OCI-LY3 (cell line): ENCODE measurements around the gene CDIP1.

ENCODE experiments used
- EZH2phosphoT487 ChIP-seq: fragments of 200-600 bp; shearing (Covaris generic); IDR thresholded peaks from 2 replicates; pipeline ENCODE4 v1.6.1; 2018; ENCODE audit warnings: antibody characterized with exemption, mixed run types, low read depth
- TF ChIP-seq, protein P1 (sequence below): fragments of 200-600, 300-600 bp; sonication (generic); IDR thresholded peaks from 2 replicates; pipeline ENCODE4 v1.5.1; 2014; ENCODE audit warnings: antibody characterized with exemption, low read length, low read depth

DNA sequence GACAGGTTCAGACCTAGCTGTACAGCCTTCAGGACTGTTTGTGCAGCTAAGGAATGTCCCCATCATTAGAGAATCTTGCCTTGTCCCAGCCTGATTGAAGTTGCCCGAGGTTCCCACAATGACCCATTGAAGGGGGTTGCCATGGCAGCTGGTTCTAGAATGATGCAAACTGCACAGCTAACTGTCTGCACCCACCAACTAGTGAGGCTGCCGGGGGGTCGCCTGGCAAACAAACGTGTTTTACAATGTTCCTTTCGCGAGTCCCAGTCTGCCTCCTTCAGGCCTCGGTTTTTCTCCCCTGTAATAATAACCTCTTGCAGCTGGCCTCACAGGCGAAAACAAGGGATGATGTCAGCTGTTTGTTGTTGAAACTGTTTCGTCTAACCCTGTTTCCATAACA, 23.0 kb upstream of the CDIP1 start:
- TF ChIP-seq, protein P1, sequence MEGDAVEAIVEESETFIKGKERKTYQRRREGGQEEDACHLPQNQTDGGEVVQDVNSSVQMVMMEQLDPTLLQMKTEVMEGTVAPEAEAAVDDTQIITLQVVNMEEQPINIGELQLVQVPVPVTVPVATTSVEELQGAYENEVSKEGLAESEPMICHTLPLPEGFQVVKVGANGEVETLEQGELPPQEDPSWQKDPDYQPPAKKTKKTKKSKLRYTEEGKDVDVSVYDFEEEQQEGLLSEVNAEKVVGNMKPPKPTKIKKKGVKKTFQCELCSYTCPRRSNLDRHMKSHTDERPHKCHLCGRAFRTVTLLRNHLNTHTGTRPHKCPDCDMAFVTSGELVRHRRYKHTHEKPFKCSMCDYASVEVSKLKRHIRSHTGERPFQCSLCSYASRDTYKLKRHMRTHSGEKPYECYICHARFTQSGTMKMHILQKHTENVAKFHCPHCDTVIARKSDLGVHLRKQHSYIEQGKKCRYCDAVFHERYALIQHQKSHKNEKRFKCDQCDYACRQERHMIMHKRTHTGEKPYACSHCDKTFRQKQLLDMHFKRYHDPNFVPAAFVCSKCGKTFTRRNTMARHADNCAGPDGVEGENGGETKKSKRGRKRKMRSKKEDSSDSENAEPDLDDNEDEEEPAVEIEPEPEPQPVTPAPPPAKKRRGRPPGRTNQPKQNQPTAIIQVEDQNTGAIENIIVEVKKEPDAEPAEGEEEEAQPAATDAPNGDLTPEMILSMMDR, result no peak
- TF ChIP-seq EZH2phosphoT487, result no peak
